ENCODE results near the gene FXYD4.
"Not testable (repeated sequence)": the region's sequence is repeated elsewhere in the genome, so short reads cannot be mapped to it uniquely, and the experiment has no call there.

Gene FXYD4

GRCh38 chr10:43408331-43408709 lies 36.9 kb downstream of the FXYD4 start:
- H3K4me3 ChIP-seq (ENCODE audit: low read depth, low read length), result peak overlapping the region; percentile 79
- no peak for DNase-seq (ENCODE audit: low read depth)

GRCh38 chr10:43408710-43409384 lies 37.4 kb downstream of the FXYD4 start, which contains the start of gene HNRNPF:
TSS of gene HNRNPF (minus strand) at chr10:43409186. CDS start at chr10:43387884, 21,302 bp downstream.
- H3K4me3 ChIP-seq (ENCODE audit: low read depth, low read length), result peak within 1 kb of the TSS; percentile 79

GRCh38 chr10:43409385-43410109 lies 38.1 kb downstream of the FXYD4 start:
- H3K4me3 ChIP-seq (ENCODE audit: low read depth, low read length), result peak overlapping the region; percentile 79
- DNase-seq (ENCODE audit: low read depth), result no peak

More at GRCh38 chr10:43408710-43409384, 37.4 kb downstream of the FXYD4 start, which contains the start of gene HNRNPF:
- DNase-seq (ENCODE audit: low read depth), result peak; percentile 87

GRCh38 chr10:43410345-43410744 lies 38.9 kb downstream of the FXYD4 start:
- H3K4me3 ChIP-seq (ENCODE audit: low read depth, low read length), result no peak overlapping the region
- no peak for DNase-seq (ENCODE audit: low read depth)

- H3K4me3 ChIP-seq (ENCODE audit: low read depth, low read length), result no peak overlapping the region
- DNase-seq (ENCODE audit: low read depth), result no peak
These were observed 40.1 kb downstream of the FXYD4 start for GRCh38 chr10:43411536-43411935.

GRCh38 chr10:43415544-43415943 lies 44.1 kb downstream of the FXYD4 start:
- DNase-seq (ENCODE audit: low read depth), result no peak
- no peak overlapping the region for H3K4me3 ChIP-seq (ENCODE audit: low read depth, low read length)

- no peak overlapping the region for H3K4me3 ChIP-seq (ENCODE audit: low read depth, low read length)
- DNase-seq (ENCODE audit: low read depth), result no peak
These were observed 46.7 kb downstream of the FXYD4 start for GRCh38 chr10:43417950-43418768.

GRCh38 chr10:43419997-43420368 lies 48.5 kb downstream of the FXYD4 start:
- H3K4me3 ChIP-seq (ENCODE audit: low read depth, low read length), result peak overlapping the region; percentile 54
- no peak for DNase-seq (ENCODE audit: low read depth)

GRCh38 chr10:43420369-43421200 lies 49.1 kb downstream of the FXYD4 start:
- H3K4me3 ChIP-seq (ENCODE audit: low read depth, low read length), result peak overlapping the region; percentile 54
- DNase-seq (ENCODE audit: low read depth), result peak; percentile 75

GRCh38 chr10:43421201-43421507 lies 49.7 kb downstream of the FXYD4 start:
- peak overlapping the region; percentile 54 for H3K4me3 ChIP-seq (ENCODE audit: low read depth, low read length)
- DNase-seq (ENCODE audit: low read depth), result no peak

GRCh38 chr10:43421519-43421918 lies 50.1 kb downstream of the FXYD4 start:
- no peak for DNase-seq (ENCODE audit: low read depth)
- no peak overlapping the region for H3K4me3 ChIP-seq (ENCODE audit: low read depth, low read length)

- not testable (repeated sequence) for DNase-seq (ENCODE audit: low read depth); H3K4me3 ChIP-seq (ENCODE audit: low read depth, low read length)
These were observed 50.5 kb downstream of the FXYD4 start for GRCh38 chr10:43421944-43422343.

- H3K4me3 ChIP-seq (ENCODE audit: low read depth, low read length), result no peak overlapping the region
- DNase-seq (ENCODE audit: low read depth), result no peak
These were observed 53.0 kb downstream of the FXYD4 start for GRCh38 chr10:43424416-43424815.
